GM19239 (cell line): ENCODE results near the gene WNT6.
"Not testable (repeated sequence)": the region's sequence is repeated elsewhere in the genome, so short reads cannot be mapped to it uniquely, and the experiment has no call there.

Experiments used
- DNase-seq: peaks from one replicate; pipeline ENCODE4 v3.0.0; 2011; ENCODE audit warnings: low spot score; ENCODE audit not compliant: insufficient read length
- FAIRE-seq: peaks from 2 replicates; lab custom pipeline; 2011; peaks lifted over from hg19 to GRCh38; lab: Jason Lieb, UNC

The WNT6 gene

GRCh38 chr2:218829868-218830451 lies 29.6 kb upstream of the WNT6 start:
- no peak for DNase-seq
- FAIRE-seq: no peak

GRCh38 chr2:218830526-218831306 lies 28.9 kb upstream of the WNT6 start:
- DNase-seq: no peak
- no peak for FAIRE-seq

DNA sequence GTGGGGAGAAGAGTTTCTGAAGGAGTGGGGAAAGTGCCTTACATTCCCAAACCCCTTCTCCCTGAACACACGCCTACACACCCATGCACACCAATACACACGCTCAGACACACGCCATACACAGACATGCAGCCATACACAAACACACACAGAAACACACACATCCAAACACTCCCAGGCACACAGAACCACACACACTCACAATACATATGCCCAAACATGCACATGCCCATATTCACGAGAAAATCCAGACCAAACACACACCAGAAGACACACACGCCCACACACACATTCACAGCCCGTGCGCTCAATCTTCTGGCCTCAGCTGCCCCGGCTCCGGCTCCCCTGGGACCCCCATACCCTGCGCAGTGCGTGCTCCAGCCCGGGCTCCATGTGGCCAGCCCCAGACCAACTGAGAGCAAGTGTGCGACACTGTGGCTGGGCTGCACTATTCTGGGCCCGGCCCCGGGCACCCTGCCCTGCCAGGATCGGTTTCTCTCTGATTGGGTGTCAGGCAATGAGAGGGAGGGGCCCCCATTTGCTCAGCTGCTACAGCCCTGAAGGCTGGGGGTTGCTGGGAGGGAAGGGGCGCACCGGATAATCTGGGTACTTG lies 28.1 kb upstream of the WNT6 start, which contains the start of gene PRKAG3:
PRKAG3 (minus strand) TSS at position 426 of the 613 bp plus-strand sequence.
- no peak for DNase-seq
- no peak for FAIRE-seq

DNA sequence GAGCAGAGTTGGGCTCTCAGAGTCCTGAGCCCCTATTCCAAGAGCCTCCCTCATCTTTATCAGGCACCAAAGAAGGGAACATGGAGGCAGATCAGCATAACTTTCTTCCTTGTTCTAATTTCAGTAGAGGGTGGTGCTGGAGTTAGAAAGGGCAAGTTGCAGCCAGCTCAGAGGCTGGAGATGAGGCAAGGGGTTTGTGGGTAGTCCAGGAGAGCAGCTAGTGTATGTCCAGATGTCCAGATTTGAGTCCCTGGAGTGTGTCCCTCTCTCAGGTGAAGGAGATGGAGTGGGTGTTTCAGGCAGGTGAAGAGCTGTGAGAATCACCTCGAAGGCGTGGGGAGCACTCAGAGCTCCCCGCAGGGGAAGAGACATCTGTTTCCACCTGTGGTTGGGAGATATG lies 27.5 kb upstream of the WNT6 start:
- FAIRE-seq (no peak), DNase-seq (no peak)

GRCh38 chr2:218832520-218832919 lies 27.1 kb upstream of the WNT6 start:
- DNase-seq (no peak), FAIRE-seq (no peak)

GRCh38 chr2:218833023-218833609 lies 26.5 kb upstream of the WNT6 start:
- DNase-seq: no peak
- no peak for FAIRE-seq

- DNase-seq: no peak
- FAIRE-seq: no peak
Observed at GRCh38 chr2:218834685-218835084, 24.9 kb upstream of the WNT6 start.

DNA sequence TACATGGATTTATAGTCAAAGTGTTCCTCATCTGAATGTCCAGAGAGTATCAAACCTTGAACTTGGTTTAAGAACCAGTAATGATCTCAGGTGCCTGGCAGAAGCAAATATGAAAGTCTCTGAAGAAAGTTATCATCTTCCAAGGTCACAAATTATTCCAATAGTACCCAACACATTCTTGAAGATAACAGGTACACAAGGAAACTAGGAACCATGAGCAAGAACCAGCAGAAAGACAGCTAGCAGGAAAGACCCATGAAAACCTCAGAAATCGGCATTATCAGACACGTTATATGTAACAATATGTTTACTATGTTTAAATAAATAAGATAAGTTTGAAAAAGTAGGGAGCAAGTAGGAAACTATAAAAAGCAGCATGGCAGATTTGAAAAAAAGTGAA lies 22.1 kb upstream of the WNT6 start:
- no peak for DNase-seq
- no peak for FAIRE-seq

DNA sequence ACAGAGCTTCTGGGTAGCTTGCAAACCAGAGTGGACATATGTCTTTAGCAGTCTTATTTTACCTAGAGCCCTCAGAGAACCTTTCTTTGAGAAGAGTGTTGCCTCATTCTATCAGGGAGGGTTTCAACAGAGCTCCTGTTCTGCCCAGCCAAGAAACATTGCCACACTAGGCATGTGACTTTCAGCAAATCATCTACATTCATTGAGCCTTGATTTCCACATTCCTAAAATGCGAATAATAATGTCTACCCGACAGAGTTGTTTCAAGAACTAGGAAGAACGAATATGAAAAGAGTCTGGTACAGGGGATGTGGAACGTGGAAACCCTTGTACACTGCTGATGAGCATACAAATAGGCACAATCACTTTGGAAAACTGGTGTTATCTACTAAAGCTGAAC lies 20.2 kb upstream of the WNT6 start:
- no peak for DNase-seq
- FAIRE-seq: peak; percentile 28

GRCh38 chr2:218839888-218840287 lies 19.7 kb upstream of the WNT6 start:
- DNase-seq (no peak), FAIRE-seq (no peak)

GRCh38 chr2:218844334-218844733 lies 15.3 kb upstream of the WNT6 start:
- DNase-seq, FAIRE-seq: not testable (repeated sequence)

- not testable (repeated sequence) for DNase-seq, FAIRE-seq
Observed at GRCh38 chr2:218846963-218847362, 12.6 kb upstream of the WNT6 start.

DNA sequence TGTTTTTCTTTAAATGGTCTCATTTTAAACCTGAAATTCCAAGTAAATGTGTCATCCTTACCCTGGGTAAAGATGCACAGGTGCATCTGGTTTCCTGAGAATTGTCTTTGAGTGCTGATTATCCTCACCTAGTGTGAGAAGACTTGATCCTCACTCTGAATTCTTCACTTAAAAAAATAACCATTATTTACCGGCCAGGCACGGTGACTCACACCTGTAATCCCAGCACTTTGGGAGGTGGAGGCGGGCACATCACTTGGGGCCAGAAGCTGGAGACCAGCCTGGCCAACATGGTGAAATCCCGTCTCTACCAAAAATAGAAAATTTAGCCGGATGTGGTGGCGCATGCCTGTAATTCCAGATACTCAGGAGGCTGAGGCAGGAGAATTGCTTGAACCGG lies 9.9 kb upstream of the WNT6 start:
- DNase-seq (no peak), FAIRE-seq (no peak)

GRCh38 chr2:218850796-218851195 lies 8.8 kb upstream of the WNT6 start:
- DNase-seq (no peak), FAIRE-seq (no peak)

DNA sequence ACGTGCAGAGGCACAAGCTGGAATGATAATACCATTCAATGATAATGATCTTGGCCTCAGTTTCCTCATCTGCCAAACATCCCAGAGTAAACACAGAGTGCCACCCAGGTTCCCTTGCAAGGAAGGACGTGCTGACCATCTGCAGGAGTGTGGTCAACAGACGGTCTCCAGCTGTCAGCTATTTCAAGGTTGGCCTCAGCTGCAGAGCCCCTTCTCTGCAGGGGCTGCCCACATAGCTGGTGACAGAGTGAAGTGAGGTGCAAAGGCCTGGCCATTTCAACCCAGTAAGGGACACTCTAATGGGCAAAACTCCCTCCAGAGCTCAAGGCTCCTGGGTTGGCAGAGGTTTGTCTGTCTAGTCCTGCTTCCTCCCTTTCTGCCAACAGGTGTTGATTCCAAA lies 8.3 kb upstream of the WNT6 start:
- DNase-seq (no peak), FAIRE-seq (no peak)

- DNase-seq (no peak), FAIRE-seq (peak; percentile 68)
Observed at GRCh38 chr2:218852911-218853667, 6.5 kb upstream of the WNT6 start.

DNA sequence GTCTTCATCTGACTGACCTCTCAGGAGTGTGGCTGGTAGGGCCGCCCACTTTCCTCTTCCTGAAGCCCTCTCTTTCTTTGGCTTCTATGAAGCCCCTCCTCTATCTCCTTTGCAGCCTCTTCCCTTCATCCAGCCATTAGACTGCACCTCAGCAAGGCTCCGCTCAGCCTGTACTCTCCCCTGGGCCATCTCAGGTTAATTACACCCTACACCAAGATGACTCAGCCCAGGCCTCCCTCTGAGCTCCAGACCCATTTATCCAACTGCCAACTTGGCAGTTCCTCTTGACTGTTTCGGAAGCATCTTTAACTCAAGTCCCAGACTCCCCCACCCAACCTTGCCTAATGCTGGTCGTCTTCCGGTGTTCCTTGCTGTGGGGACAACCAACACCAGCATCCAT lies 5.8 kb upstream of the WNT6 start:
- FAIRE-seq (no peak), DNase-seq (no peak)

- FAIRE-seq (no peak), DNase-seq (no peak)
Observed at GRCh38 chr2:218854860-218855259, 4.7 kb upstream of the WNT6 start.

- DNase-seq: no peak
- no peak for FAIRE-seq
Observed at GRCh38 chr2:218855305-218856166, 4.1 kb upstream of the WNT6 start.
